ENCODE results near the gene MTHFD1L.

DNA sequence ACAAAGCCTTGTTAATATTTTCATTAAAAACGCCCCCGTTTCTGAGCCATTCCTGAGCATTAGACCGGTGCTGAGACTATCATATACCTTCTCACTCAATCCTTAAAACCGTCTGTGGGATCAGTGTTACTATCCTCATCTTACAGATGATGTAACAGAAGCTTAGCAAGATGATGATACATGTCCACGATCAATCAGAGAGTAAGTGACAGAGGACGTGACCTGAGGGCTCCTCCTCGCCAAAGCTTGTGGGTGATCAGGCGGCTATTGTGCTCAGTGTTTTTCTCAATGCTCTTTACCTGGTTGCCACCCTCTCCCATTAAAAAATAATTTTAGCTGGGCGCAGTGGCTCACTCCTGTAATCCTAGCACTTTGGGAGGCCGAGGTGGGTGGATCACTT, 113.1 kb downstream of the MTHFD1L start:
- TF ChIP-seq POLR2A (IDR thresholded peaks at IDR 0.05) = no peak
- TF ChIP-seq, protein P1, sequence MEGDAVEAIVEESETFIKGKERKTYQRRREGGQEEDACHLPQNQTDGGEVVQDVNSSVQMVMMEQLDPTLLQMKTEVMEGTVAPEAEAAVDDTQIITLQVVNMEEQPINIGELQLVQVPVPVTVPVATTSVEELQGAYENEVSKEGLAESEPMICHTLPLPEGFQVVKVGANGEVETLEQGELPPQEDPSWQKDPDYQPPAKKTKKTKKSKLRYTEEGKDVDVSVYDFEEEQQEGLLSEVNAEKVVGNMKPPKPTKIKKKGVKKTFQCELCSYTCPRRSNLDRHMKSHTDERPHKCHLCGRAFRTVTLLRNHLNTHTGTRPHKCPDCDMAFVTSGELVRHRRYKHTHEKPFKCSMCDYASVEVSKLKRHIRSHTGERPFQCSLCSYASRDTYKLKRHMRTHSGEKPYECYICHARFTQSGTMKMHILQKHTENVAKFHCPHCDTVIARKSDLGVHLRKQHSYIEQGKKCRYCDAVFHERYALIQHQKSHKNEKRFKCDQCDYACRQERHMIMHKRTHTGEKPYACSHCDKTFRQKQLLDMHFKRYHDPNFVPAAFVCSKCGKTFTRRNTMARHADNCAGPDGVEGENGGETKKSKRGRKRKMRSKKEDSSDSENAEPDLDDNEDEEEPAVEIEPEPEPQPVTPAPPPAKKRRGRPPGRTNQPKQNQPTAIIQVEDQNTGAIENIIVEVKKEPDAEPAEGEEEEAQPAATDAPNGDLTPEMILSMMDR (IDR thresholded peaks at IDR 0.05) = no peak

Measured in Peyer's patch (tissue), 4 donors.